Astrocyte (in vitro differentiated cells and primary cell): ENCODE results near the gene SLC6A2. TPM values are rescaled to one million over a fixed set of nuclear protein-coding genes. Genes with fewer than 3 reads are reported as not detected.

ENCODE experiments used
- DNase-seq: peaks from one replicate; pipeline ENCODE4 v3.0.0-alpha.2; 2010; ENCODE audit warnings: low read depth
- FAIRE-seq: peaks from 2 replicates; lab custom pipeline; 2011; peaks lifted over from hg19 to GRCh38; lab: Jason Lieb, UNC
- H2AFZ ChIP-seq: 2 replicates; pipeline ENCODE4 v1.6.0; 2012; ENCODE audit warnings: low read depth, low read length, inconsistent platforms
- H3K27ac ChIP-seq: 2 replicates; pipeline ENCODE4 v1.5.1; 2011; ENCODE audit warnings: low read depth, low read length, inconsistent platforms
- H3K27me3 ChIP-seq: 2 replicates; pipeline ENCODE4 v1.6.0; 2011; ENCODE audit warnings: low read length, inconsistent platforms; ENCODE audit not compliant: insufficient read depth
- H3K36me3 ChIP-seq: 2 replicates; pipeline ENCODE4 v1.5.1; 2011; ENCODE audit warnings: low read length, inconsistent platforms; ENCODE audit not compliant: insufficient read depth
- H3K4me1 ChIP-seq: 2 replicates; pipeline ENCODE4 v1.5.1; 2011; ENCODE audit warnings: low read length, inconsistent platforms; ENCODE audit not compliant: insufficient read depth
- H3K4me2 ChIP-seq: 2 replicates; pipeline ENCODE4 v1.6.0; 2012; ENCODE audit warnings: low read length, inconsistent platforms
- H3K4me3 ChIP-seq: 2 replicates; pipeline ENCODE4 v1.5.1; 2011; ENCODE audit warnings: low read depth, mild to moderate bottlenecking, low read length, inconsistent platforms; ENCODE audit not compliant: insufficient read depth
- H3K79me2 ChIP-seq: 2 replicates; pipeline ENCODE4 v1.6.0; 2012; ENCODE audit warnings: mild to moderate bottlenecking, low read length, inconsistent platforms; ENCODE audit not compliant: insufficient read depth
- H3K9ac ChIP-seq: 2 replicates; pipeline ENCODE4 v1.6.0; 2012; ENCODE audit warnings: mild to moderate bottlenecking, low read length, inconsistent platforms
- H3K9me3 ChIP-seq: 2 replicates; pipeline ENCODE4 v1.5.1; 2012; ENCODE audit warnings: low read depth, mild to moderate bottlenecking, low read length, inconsistent platforms; ENCODE audit not compliant: insufficient read depth
- H4K20me1 ChIP-seq: 2 replicates; pipeline ENCODE4 v1.6.0; 2012; ENCODE audit warnings: low read length, inconsistent platforms; ENCODE audit not compliant: insufficient read depth
- H3K27ac Mint-ChIP-seq: one replicate; pipeline ENCODE4 v1.8.0; 2021; ENCODE audit warnings: mild to moderate bottlenecking, mixed read lengths; ENCODE audit not compliant: unreplicated experiment
- H3K27me3 Mint-ChIP-seq: one replicate; pipeline ENCODE4 v1.8.0; 2021; ENCODE audit warnings: low read depth, mixed read lengths; ENCODE audit not compliant: unreplicated experiment
- H3K36me3 Mint-ChIP-seq: one replicate; pipeline ENCODE4 v1.8.0; 2021; ENCODE audit warnings: low read depth, mixed read lengths; ENCODE audit not compliant: unreplicated experiment
- H3K4me1 Mint-ChIP-seq: one replicate; pipeline ENCODE4 v1.8.0; 2021; ENCODE audit warnings: low read depth, mixed read lengths; ENCODE audit not compliant: unreplicated experiment
- H3K4me3 Mint-ChIP-seq: one replicate; pipeline ENCODE4 v1.8.0; 2021; ENCODE audit warnings: mild to moderate bottlenecking, moderate library complexity, mixed read lengths; ENCODE audit not compliant: unreplicated experiment
- H3K9me3 Mint-ChIP-seq: one replicate; pipeline ENCODE4 v1.8.0; 2021; ENCODE audit warnings: mild to moderate bottlenecking, mixed read lengths; ENCODE audit not compliant: unreplicated experiment
- CTCF ChIP-seq: IDR thresholded peaks from 2 replicates; pipeline ENCODE4 v1.5.1; 2011; ENCODE audit warnings: low read depth, mild to moderate bottlenecking, inconsistent platforms, low read length, moderate library complexity; ENCODE audit not compliant: insufficient read depth
- EZH2 ChIP-seq: IDR thresholded peaks from 2 replicates; pipeline ENCODE4 v1.6.1; 2012; ENCODE audit warnings: mild to moderate bottlenecking, low read length, inconsistent platforms; ENCODE audit not compliant: insufficient read depth
- total RNA-seq: library from RNA; stranded (reverse); gene quantifications from 2 replicates; pipeline ENCODE4 v1.2.1, GENCODE V29; 2021

Gene SLC6A2
- total RNA-seq, 1 donor from 2014 or later = not detected

GRCh38 chr16:55700067-55700466, 44.3 kb downstream of the SLC6A2 start:
- no peak overlapping the region for H2AFZ ChIP-seq
- Mint-ChIP-seq H3K36me3 (no peaks in the 10 kb centered on the region), H3K27me3 (peaks cover 16% of the 10 kb centered on the region), H3K4me3 (no peak overlapping the region), H3K27ac (no peak overlapping the region), H3K4me1 (peaks cover 5% of the 10 kb centered on the region), H3K9me3 (no peaks in the 10 kb centered on the region)
- no peak overlapping the region for H3K9ac ChIP-seq
- H3K27ac ChIP-seq = no peak overlapping the region
- H3K4me3 ChIP-seq = no peak overlapping the region
- TF ChIP-seq EZH2 = no peak
- TF ChIP-seq CTCF = no peak
- no peaks in the 10 kb centered on the region for H3K4me1 ChIP-seq
- FAIRE-seq = no peak
- no peaks in the 10 kb centered on the region for H3K36me3 ChIP-seq
- no peaks in the 10 kb centered on the region for H3K9me3 ChIP-seq
- no peak for DNase-seq
- H4K20me1 ChIP-seq = no peaks in the 10 kb centered on the region
- H3K27me3 ChIP-seq = peaks cover 1% of the 10 kb centered on the region
- H3K79me2 ChIP-seq = no peaks in the 10 kb centered on the region
- H3K4me2 ChIP-seq = no peak overlapping the region

- Mint-ChIP-seq H3K4me3 (no peak overlapping the region), H3K4me1 (peaks cover 5% of the 10 kb centered on the region), H3K9me3 (no peaks in the 10 kb centered on the region), H3K27ac (no peak overlapping the region), H3K27me3 (peaks cover 20% of the 10 kb centered on the region), H3K36me3 (no peaks in the 10 kb centered on the region)
- H3K4me2 ChIP-seq = no peak overlapping the region
- no peaks in the 10 kb centered on the region for H3K4me1 ChIP-seq
- H2AFZ ChIP-seq = no peak overlapping the region
- H3K4me3 ChIP-seq = no peak overlapping the region
- DNase-seq (no peak), FAIRE-seq (no peak)
- H4K20me1 ChIP-seq = no peaks in the 10 kb centered on the region
- no peaks in the 10 kb centered on the region for H3K36me3 ChIP-seq
- peaks cover 3% of the 10 kb centered on the region for H3K27me3 ChIP-seq
- H3K27ac ChIP-seq = no peak overlapping the region
- H3K79me2 ChIP-seq = no peaks in the 10 kb centered on the region
- H3K9ac ChIP-seq = no peak overlapping the region
- H3K9me3 ChIP-seq = no peaks in the 10 kb centered on the region
- TF ChIP-seq CTCF (no peak), EZH2 (no peak)
Observed at GRCh38 chr16:55700961-55701360, 45.2 kb downstream of the SLC6A2 start.

- DNase-seq (peak; percentile 14), FAIRE-seq (no peak)
- Mint-ChIP-seq H3K27me3 (peaks cover 21% of the 10 kb centered on the region), H3K9me3 (no peaks in the 10 kb centered on the region), H3K36me3 (no peaks in the 10 kb centered on the region), H3K27ac (no peak overlapping the region), H3K4me1 (peaks cover 5% of the 10 kb centered on the region), H3K4me3 (no peak overlapping the region)
- Histone ChIP-seq H3K9me3 (no peaks in the 10 kb centered on the region), H2AFZ (no peak overlapping the region), H3K9ac (no peak overlapping the region), H3K4me1 (no peaks in the 10 kb centered on the region), H3K27ac (no peak overlapping the region), H3K27me3 (peaks cover 3% of the 10 kb centered on the region), H3K4me3 (no peak overlapping the region), H3K36me3 (no peaks in the 10 kb centered on the region), H3K4me2 (no peak overlapping the region), H4K20me1 (no peaks in the 10 kb centered on the region), H3K79me2 (no peaks in the 10 kb centered on the region)
- TF ChIP-seq CTCF (peak; percentile 29), EZH2 (no peak)
Observed at GRCh38 chr16:55701442-55702319, 45.9 kb downstream of the SLC6A2 start.
